Upper lobe of left lung (tissue), 4 donors: Measurements from ENCODE around the gene MLLT3.

ENCODE experiments used
- POLR2A ChIP-seq, 4 donors: fragments of 450-650 bp; IDR thresholded peaks; one replicate each; pipeline ENCODE4 v1.5.1; 2016 to 2017; ENCODE audit warnings: antibody characterized with exemption in 4 of 4, mild to moderate bottlenecking in 2 of 4
- TF ChIP-seq, protein P1 (sequence below), 6 experiments: fragments of 450-650 bp in 4 of 6; fragments of 200-600 bp in 2 of 6; sonication (generic) in 2 of 6; IDR thresholded peaks; one replicate each; pipeline ENCODE4 v1.5.1; 2016 to 2019; ENCODE audit warnings: antibody characterized with exemption in 6 of 6

- TF ChIP-seq, protein P1, sequence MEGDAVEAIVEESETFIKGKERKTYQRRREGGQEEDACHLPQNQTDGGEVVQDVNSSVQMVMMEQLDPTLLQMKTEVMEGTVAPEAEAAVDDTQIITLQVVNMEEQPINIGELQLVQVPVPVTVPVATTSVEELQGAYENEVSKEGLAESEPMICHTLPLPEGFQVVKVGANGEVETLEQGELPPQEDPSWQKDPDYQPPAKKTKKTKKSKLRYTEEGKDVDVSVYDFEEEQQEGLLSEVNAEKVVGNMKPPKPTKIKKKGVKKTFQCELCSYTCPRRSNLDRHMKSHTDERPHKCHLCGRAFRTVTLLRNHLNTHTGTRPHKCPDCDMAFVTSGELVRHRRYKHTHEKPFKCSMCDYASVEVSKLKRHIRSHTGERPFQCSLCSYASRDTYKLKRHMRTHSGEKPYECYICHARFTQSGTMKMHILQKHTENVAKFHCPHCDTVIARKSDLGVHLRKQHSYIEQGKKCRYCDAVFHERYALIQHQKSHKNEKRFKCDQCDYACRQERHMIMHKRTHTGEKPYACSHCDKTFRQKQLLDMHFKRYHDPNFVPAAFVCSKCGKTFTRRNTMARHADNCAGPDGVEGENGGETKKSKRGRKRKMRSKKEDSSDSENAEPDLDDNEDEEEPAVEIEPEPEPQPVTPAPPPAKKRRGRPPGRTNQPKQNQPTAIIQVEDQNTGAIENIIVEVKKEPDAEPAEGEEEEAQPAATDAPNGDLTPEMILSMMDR (IDR thresholded peaks at IDR 0.05), result no peak
- no peak for TF ChIP-seq POLR2A (IDR thresholded peaks at IDR 0.05)
These were observed 312.3 kb downstream of the MLLT3 start for GRCh38 chr9:20310024-20310423.
